BLaER1 treated with 17β-estradiol and CSF1 and Interleukin-3, amounts not matched to agents 10 nM and 100 nM (cell line): Measurements from ENCODE around the gene STPG3.

ENCODE experiments used
- H3K27ac ChIP-seq, 11 experiments: shearing (Covaris generic); formaldehyde crosslinking; 2 replicates each; pipeline ENCODE4 v1.8.1; 2022
- H3K27me3 ChIP-seq, 11 experiments: shearing (Covaris generic); formaldehyde crosslinking; 2 replicates each; pipeline ENCODE4 v1.8.1; 2022
- H3K36me3 ChIP-seq, 11 experiments: shearing (Covaris generic); formaldehyde crosslinking; 2 replicates each; pipeline ENCODE4 v1.8.1; 2022
- H3K4me1 ChIP-seq, 10 experiments: shearing (Covaris generic); formaldehyde crosslinking; 2 replicates each; pipeline ENCODE4 v1.8.1; 2022
- H3K4me2 ChIP-seq, 11 experiments: shearing (Covaris generic); formaldehyde crosslinking; 2 replicates each; pipeline ENCODE4 v1.8.1; 2022
- H3K4me3 ChIP-seq, 10 experiments: shearing (Covaris generic); formaldehyde crosslinking; 2 replicates each; pipeline ENCODE4 v1.8.1; 2022
- H3K9ac ChIP-seq, 11 experiments: shearing (Covaris generic); formaldehyde crosslinking; 2 replicates each; pipeline ENCODE4 v1.8.1; 2022
- H3K9me3 ChIP-seq, 11 experiments: shearing (Covaris generic); formaldehyde crosslinking; replicated peaks in 1 of 11; 2 replicates each; pipeline ENCODE4 v1.8.1; 2022
- H4K20me1 ChIP-seq, 11 experiments: shearing (Covaris generic); formaldehyde crosslinking; 2 replicates each; pipeline ENCODE4 v1.8.1; 2022
- Cebpa-rat ChIP-seq, 11 experiments: shearing (Covaris generic); IDR thresholded peaks; 2 replicates each; pipeline ENCODE4 v1.8.1; 2022

Gene STPG3

GRCh38 chr9:137251490-137252268 is 593 bp downstream of the STPG3 start:
- Histone ChIP-seq H3K4me3 (no peak overlapping the region), H3K4me1 (peaks cover 24 to 62% (median 45%) of the 10 kb centered on the region in 10 experiments), H3K27me3 (no peaks in the 10 kb centered on the region), H3K9ac (no peak overlapping the region; a peak in 1 of 22 replicates), H4K20me1 (peaks cover 4 to 19% (median 13%) of the 10 kb centered on the region in 11 experiments; a peak in 20 of 22 replicates), H3K4me2 (no peak overlapping the region), H3K9me3 (no peaks in the 10 kb centered on the region), H3K36me3 (peaks cover 2 to 8% (median 6%) of the 10 kb centered on the region in 11 experiments; a peak in 18 of 22 replicates), H3K27ac (no peak overlapping the region)
- TF ChIP-seq Cebpa-rat (IDR thresholded peaks at IDR 0.05): no peak

GRCh38 chr9:137252555-137253506 is 1.7 kb downstream of the STPG3 start:
- H3K4me2 ChIP-seq: peak overlapping the region; percentile 95 to 100 (median 99); a peak in 21 of 22 replicates

GRCh38 chr9:137253717-137254623 is 2.9 kb downstream of the STPG3 start:
- Histone ChIP-seq H3K4me2 (peak overlapping the region; percentile 95 to 100 (median 99)), H4K20me1 (peaks cover 8 to 38% (median 19%) of the 10 kb centered on the region in 11 experiments; a peak in 20 of 22 replicates), H3K4me1 (peaks cover 39 to 70% (median 57%) of the 10 kb centered on the region in 10 experiments), H3K27me3 (no peaks in the 10 kb centered on the region), H3K27ac (peak overlapping the region in 10 of 11 experiments; percentile 61 to 91 (median 84); a peak in 17 of 22 replicates), H3K4me3 (peak overlapping the region; percentile 86 to 100 (median 97)), H3K36me3 (peaks cover 16 to 30% (median 25%) of the 10 kb centered on the region in 11 experiments), H3K9ac (peak overlapping the region; percentile 83 to 97 (median 90)), H3K9me3 (no peaks in the 10 kb centered on the region)
- no peak for TF ChIP-seq Cebpa-rat (IDR thresholded peaks at IDR 0.05)

More at GRCh38 chr9:137252555-137253506, 1.7 kb downstream of the STPG3 start:
- Histone ChIP-seq H3K36me3 (peaks cover 10 to 18% (median 14%) of the 10 kb centered on the region in 11 experiments; a peak in 19 of 22 replicates), H3K4me1 (peaks cover 33 to 62% (median 52%) of the 10 kb centered on the region in 10 experiments), H3K9ac (peak overlapping the region in 4 of 11 experiments; percentile 88 to 95 (median 94); a peak in 4 of 22 replicates), H3K27me3 (no peaks in the 10 kb centered on the region), H3K27ac (no peak overlapping the region), H3K4me3 (no peak overlapping the region), H3K9me3 (no peaks in the 10 kb centered on the region), H4K20me1 (peaks cover 7 to 26% (median 19%) of the 10 kb centered on the region in 11 experiments; a peak in 20 of 22 replicates)
- no peak for TF ChIP-seq Cebpa-rat (IDR thresholded peaks at IDR 0.05)

- TF ChIP-seq Cebpa-rat (IDR thresholded peaks at IDR 0.05): no peak
- no peaks in the 10 kb centered on the region for H3K27me3 ChIP-seq
- H3K4me1 ChIP-seq: peaks cover 43 to 74% (median 59%) of the 10 kb centered on the region in 10 experiments
- peak within 1 kb of the TSS; percentile 42 to 91 (median 85); a peak in 21 of 22 replicates for H3K27ac ChIP-seq
- H3K9ac ChIP-seq: peak within 1 kb of the TSS; percentile 83 to 97 (median 90)
- peaks cover 12 to 41% (median 20%) of the 10 kb centered on the region in 11 experiments; a peak in 20 of 22 replicates for H4K20me1 ChIP-seq
- no peaks in the 10 kb centered on the region for H3K9me3 ChIP-seq
- H3K36me3 ChIP-seq: peaks cover 22 to 38% (median 30%) of the 10 kb centered on the region in 11 experiments
- H3K4me2 ChIP-seq: peak within 1 kb of the TSS; percentile 96 to 100 (median 99)
- peak within 1 kb of the TSS; percentile 86 to 100 (median 97) for H3K4me3 ChIP-seq
Measured at GRCh38 chr9:137254624-137255447, 3.8 kb downstream of the STPG3 start, which contains the start of gene NELFB. NELFB (plus strand) TSS chr9:137255327.

GRCh38 chr9:137255448-137256114 is 4.5 kb downstream of the STPG3 start:
- Histone ChIP-seq H3K4me2 (peak overlapping the region; percentile 94 to 100 (median 98)), H3K9ac (peak overlapping the region; percentile 83 to 97 (median 90)), H3K36me3 (peaks cover 22 to 40% (median 30%) of the 10 kb centered on the region in 11 experiments), H3K4me1 (peaks cover 43 to 68% (median 56%) of the 10 kb centered on the region in 10 experiments), H3K4me3 (peak overlapping the region; percentile 86 to 100 (median 97)), H3K27ac (peak overlapping the region; percentile 42 to 91 (median 85); a peak in 21 of 22 replicates), H4K20me1 (peaks cover 12 to 41% (median 20%) of the 10 kb centered on the region in 11 experiments; a peak in 20 of 22 replicates), H3K9me3 (no peaks in the 10 kb centered on the region), H3K27me3 (no peaks in the 10 kb centered on the region)
- TF ChIP-seq Cebpa-rat (IDR thresholded peaks at IDR 0.05): no peak

- H3K4me1 ChIP-seq: peaks cover 43 to 64% (median 52%) of the 10 kb centered on the region in 10 experiments
- no peaks in the 10 kb centered on the region for H3K27me3 ChIP-seq
- peaks cover 12 to 41% (median 20%) of the 10 kb centered on the region in 11 experiments; a peak in 20 of 22 replicates for H4K20me1 ChIP-seq
- no peaks in the 10 kb centered on the region for H3K9me3 ChIP-seq
- TF ChIP-seq Cebpa-rat (IDR thresholded peaks at IDR 0.05): no peak
- peak overlapping the region; percentile 83 to 97 (median 90) for H3K9ac ChIP-seq
- peak overlapping the region in 5 of 11 experiments; percentile 80 to 91 (median 89); a peak in 7 of 22 replicates for H3K27ac ChIP-seq
- H3K4me3 ChIP-seq: peak overlapping the region; percentile 86 to 100 (median 97)
- H3K4me2 ChIP-seq: peak overlapping the region; percentile 94 to 100 (median 98)
- peaks cover 24 to 47% (median 38%) of the 10 kb centered on the region in 11 experiments for H3K36me3 ChIP-seq
Measured at GRCh38 chr9:137256362-137256761, 5.3 kb downstream of the STPG3 start.
